Measurements from ENCODE around the gene NEU2. TPM values are rescaled to one million over a fixed set of nuclear protein-coding genes. Genes with fewer than 3 reads are reported as not detected.

NEU2 gene
- total and polyA plus RNA-seq, 7 donors: not detected

DNA sequence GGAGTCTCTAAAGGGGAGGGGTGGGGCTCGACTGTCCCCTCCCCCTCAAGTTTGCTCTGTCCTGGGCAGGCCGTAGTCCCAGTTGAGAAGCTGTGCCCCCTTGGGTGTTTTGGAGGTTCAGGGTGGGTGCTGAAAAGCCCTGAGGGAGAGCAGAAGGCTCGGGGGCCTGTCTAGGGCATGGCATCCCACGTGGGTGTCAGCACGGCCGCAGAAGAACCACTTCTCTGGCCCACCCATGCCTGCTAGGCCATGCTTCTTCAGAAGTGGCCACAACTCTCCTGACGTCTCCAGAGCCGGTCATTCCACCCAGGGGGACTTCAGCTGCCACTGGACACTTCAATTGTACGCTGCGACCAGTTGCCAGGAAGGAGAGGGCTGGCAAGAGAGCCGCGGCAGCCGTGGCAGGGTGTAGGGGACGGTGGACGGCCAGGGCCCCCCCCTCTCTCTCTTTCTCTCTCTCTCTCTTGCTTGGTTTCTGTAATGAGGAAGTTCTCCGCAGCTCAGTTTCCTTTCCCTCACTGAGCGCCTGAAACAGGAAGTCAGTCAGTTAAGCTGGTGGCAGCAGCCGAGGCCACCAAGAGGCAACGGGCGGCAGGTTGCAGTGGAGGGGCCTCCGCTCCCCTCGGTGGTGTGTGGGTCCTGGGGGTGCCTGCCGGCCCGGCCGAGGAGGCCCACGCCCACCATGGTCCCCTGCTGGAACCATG is 27.5 kb downstream of the NEU2 start, which contains the start of gene INPP5D:
TSS of gene INPP5D (plus strand) at position 546 of the 704 bp plus-strand sequence. CDS start at position 683, 137 bp downstream.
- Histone ChIP-seq H3K9me3 (no peaks in the 10 kb centered on the region), H3K27me3 (ENCODE audit: insufficient read depth in 3 of 3, low read length in 2 of 3) (no peaks in the 10 kb centered on the region), H3K4me1 (peaks cover 5% of the 10 kb centered on the region), H3K27ac (peak within 1 kb of the TSS; percentile 63), H3K4me3 (peak within 1 kb of the TSS; percentile 60), H3K36me3 (ENCODE audit: insufficient read depth in 1 of 2, low read depth in 1 of 2) (no peaks in the 10 kb centered on the region)
- intact Hi-C loops (cut with DNase I): loop anchor here in 1 of 2 donors (10.0 kb wide), 1 partner anchor 455 kb away; no protein-coding TSS in a partner anchor
- ATAC-seq (peak; percentile 32 to 72 (median 32)), DNase-seq (peak; percentile 31 to 65)
- WGBS, 3 donors: 29 to 50% (median 40%) methylated on average over 23 to 26 of the region's 26 CpGs
- no peak for TF ChIP-seq CTCF (IDR thresholded peaks at IDR 0.05)

DNA sequence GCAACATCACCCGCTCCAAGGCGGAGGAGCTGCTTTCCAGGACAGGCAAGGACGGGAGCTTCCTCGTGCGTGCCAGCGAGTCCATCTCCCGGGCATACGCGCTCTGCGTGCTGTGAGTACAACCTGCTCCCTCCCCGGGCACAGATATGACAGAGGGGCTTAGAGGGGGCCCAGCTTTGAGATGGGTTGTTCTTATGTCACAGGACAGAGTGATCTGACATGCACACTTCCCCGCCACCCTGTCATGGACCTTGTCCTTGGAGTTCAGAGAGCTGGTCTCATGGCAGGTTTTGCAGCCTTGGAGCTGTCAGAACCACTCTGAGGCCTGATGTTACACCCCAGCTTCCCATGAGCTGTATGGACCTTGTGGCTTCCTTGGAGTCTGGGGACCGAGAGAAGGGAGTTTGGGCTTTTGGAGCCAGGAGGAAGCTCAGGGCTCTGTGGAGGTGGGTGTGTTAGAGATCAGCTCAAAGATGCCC is 28.1 kb downstream of the NEU2 start:
- no peaks in the 10 kb centered on the region for H3K27me3 ChIP-seq (ENCODE audit: insufficient read depth in 3 of 3, low read length in 2 of 3)
- DNase-seq: no peak
- ATAC-seq: peak in 2 of 4 donors; percentile 16
- H3K27ac ChIP-seq: peak overlapping the region; percentile 63
- intact Hi-C loops (cut with DNase I): no loop called here
- H3K36me3 ChIP-seq (ENCODE audit: insufficient read depth in 1 of 2, low read depth in 1 of 2): no peaks in the 10 kb centered on the region
- H3K4me1 ChIP-seq: peaks cover 5% of the 10 kb centered on the region
- no peaks in the 10 kb centered on the region for H3K9me3 ChIP-seq
- no peak for TF ChIP-seq CTCF (IDR thresholded peaks at IDR 0.05)
- 61 to 79% (median 67%) methylated on average over 13 of the region's 13 CpGs for WGBS, 3 donors
- peak overlapping the region; percentile 60 for H3K4me3 ChIP-seq

DNA sequence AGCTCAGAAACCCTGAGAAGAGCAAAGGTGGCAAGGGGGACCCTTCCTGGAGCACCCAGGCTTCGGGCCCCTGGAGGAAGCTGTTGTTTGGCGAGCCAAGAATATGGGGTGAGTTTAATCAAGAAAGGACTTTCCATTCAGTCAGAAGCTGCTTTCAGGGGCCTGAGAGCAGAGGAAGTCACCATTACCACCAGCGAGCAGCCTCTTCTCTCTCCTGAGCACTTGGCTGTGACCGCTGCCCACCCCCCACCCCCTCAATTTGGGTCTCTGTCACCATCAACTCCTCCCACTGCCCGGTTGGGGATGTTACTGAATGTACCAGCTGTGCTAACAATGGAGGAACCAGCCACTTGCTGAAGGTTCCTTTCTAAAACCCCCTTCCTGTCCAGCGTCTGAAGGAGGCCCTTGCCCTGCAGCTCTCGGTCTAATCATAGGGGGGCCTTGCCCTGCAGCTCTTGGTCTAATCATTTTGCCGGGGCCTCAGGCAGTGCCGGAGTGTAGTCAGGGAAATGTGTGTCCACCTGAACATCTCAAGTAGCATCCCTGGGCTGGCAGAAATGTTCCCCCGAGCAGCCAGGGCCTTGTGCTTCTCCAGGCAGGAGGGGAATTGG is 28.6 kb downstream of the NEU2 start:
- H3K36me3 ChIP-seq (ENCODE audit: insufficient read depth in 1 of 2, low read depth in 1 of 2): no peaks in the 10 kb centered on the region
- DNase-seq (no peak), ATAC-seq (no peak)
- no peaks in the 10 kb centered on the region for H3K9me3 ChIP-seq
- 63 to 72% (median 69%) methylated on average over 10 of the region's 10 CpGs for WGBS, 3 donors
- H3K4me1 ChIP-seq: peaks cover 5% of the 10 kb centered on the region
- peak overlapping the region; percentile 60 for H3K4me3 ChIP-seq
- no peaks in the 10 kb centered on the region for H3K27me3 ChIP-seq (ENCODE audit: insufficient read depth in 3 of 3, low read length in 2 of 3)
- peak overlapping the region; percentile 63 for H3K27ac ChIP-seq
- intact Hi-C loops (cut with DNase I): no loop called here
- no peak for TF ChIP-seq CTCF (IDR thresholded peaks at IDR 0.05)

- DNase-seq (peak; percentile 28 to 74), ATAC-seq (peak; percentile 43 to 68 (median 52))
- Histone ChIP-seq H3K27ac (peak overlapping the region; percentile 27), H3K9me3 (no peaks in the 10 kb centered on the region), H3K36me3 (ENCODE audit: insufficient read depth in 1 of 2, low read depth in 1 of 2) (no peaks in the 10 kb centered on the region), H3K4me1 (peaks cover 5% of the 10 kb centered on the region), H3K27me3 (ENCODE audit: insufficient read depth in 3 of 3, low read length in 2 of 3) (no peaks in the 10 kb centered on the region), H3K4me3 (peak overlapping the region; percentile 60)
- intact Hi-C loops (cut with DNase I): no loop called here
- peak; percentile 15 for TF ChIP-seq CTCF (IDR thresholded peaks at IDR 0.05)
- 21 to 34% (median 23%) methylated on average over 12 of the region's 12 CpGs for WGBS, 3 donors
Measured at GRCh38 chr2:233061591-233062450, 29.3 kb downstream of the NEU2 start.
